LoVo (cell line): Measurements from ENCODE around the gene WDFY3.
A peak's percentile ranks its signal among the peaks of the same experiment; 100 is the strongest.
"Not testable (repeated sequence)": the region's sequence is repeated elsewhere in the genome, so short reads cannot be mapped to it uniquely, and the experiment has no call there.

Experiments used
- DNase-seq: peaks from one replicate; pipeline ENCODE4 v3.0.0-alpha.2; 2016; ENCODE audit warnings: low spot score

Gene WDFY3

DNA sequence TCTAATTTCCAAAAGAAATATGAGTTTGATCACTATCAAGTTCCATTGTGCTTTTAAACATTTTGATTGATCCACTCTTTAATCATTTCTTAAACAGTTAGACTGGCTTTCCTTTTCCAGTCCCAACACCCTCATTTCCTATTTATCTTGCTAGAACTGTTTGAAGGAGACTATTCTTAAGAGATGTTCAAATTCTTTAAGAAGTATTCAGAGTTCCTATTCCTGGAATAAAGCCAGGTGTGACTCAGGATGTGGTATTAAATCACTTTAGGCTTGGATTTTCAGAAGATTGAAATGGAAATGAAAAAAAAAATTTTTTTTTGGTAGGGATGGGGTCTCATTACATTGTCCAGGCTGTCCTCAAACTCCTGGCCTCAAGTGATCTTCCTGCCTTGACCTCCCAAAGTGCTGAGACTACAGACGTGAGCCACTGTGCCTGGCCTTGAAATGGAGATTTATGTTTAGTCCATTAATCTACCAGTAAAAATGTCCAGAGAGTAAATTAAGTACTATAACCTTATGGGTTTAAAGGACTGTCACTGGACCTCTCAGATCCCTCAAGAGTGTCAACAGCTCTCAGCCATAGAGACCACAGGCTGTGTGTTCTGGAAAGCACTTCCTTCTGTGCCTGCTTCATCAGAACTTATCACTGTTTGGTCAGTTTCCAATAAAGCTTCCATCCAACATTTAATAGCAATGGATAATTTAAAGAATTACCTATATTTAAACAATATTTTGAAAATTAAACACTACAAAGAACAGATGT, 292.8 kb downstream of the WDFY3 start:
- DNase-seq = peak; percentile 24

DNA sequence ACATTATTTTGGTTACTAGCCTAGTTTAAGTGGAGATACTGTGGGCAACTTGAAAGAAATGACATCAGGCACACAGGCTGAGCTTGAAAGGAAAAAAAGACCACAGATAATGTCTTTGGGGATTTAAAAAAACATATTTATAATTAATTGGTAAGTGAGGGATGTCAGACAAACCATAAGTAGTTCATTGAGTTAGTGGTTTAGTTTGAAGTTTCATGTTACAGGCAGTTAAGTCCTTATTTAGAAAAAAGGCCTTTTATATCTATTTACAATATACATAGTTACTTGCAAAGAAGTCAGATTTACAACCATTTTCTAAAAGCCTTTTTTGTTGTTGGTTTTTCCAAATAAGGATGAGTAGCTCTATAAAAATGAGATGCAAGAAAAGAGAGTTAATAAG, 294.3 kb downstream of the WDFY3 start:
- DNase-seq = no peak

DNA sequence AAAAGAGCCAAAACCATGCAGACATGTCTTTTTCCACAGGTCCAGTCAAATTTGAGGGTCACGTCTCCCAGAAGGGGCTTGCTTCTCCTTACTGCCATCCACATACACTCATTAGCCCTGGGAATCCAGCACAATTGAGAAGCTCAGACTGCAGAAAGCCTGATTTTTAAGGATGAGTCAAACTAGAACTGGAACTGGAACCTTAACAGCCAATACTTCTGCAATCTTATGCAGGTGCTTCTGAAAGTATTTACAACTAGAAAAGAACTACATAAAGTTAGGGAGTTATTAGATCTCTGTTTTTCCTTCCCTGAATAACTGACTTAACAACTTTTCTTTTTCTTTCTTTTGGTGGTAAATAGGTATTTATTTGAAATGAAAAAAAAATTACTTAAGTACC, 297.3 kb downstream of the WDFY3 start:
- DNase-seq = no peak

DNA sequence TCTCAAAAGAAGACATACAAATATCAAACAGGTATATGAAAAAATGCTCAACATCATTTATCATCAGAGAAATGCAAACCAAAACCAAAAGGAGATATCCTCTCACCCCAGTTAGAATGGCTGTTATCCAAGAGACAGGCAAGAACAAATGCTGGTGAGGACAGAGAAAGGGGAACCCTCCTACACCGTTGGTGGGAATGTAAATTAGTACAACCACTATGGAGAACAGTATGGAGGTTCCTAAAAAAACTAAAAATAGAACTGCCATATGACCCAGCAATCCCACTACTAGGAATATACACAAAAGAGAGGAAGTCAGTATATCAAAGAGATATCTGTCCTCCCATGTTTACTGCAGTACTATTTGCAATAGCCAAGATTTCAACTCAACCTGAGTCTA, 300.1 kb downstream of the WDFY3 start:
- no peak for DNase-seq

DNA sequence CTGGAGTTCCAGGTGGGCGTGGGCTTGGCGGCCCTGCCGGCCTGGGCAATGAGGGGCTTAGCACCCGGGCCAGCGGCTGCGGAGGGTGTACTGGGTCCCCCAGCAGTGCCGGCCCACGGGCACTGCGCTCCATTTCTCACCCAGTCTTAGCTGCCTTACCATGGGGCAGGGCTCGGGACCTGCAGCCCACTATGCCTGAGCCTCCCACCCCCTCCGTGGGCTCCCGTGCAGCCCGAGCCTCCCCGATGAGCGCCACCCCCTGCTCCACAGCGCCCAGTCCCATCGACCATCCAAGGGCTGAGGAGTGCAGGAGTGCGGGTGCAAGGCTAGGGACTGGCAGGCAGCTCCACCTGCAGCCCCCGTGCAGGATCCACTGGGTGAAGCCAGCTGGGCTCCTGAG, 301.7 kb downstream of the WDFY3 start:
- not testable (repeated sequence) for DNase-seq

DNA sequence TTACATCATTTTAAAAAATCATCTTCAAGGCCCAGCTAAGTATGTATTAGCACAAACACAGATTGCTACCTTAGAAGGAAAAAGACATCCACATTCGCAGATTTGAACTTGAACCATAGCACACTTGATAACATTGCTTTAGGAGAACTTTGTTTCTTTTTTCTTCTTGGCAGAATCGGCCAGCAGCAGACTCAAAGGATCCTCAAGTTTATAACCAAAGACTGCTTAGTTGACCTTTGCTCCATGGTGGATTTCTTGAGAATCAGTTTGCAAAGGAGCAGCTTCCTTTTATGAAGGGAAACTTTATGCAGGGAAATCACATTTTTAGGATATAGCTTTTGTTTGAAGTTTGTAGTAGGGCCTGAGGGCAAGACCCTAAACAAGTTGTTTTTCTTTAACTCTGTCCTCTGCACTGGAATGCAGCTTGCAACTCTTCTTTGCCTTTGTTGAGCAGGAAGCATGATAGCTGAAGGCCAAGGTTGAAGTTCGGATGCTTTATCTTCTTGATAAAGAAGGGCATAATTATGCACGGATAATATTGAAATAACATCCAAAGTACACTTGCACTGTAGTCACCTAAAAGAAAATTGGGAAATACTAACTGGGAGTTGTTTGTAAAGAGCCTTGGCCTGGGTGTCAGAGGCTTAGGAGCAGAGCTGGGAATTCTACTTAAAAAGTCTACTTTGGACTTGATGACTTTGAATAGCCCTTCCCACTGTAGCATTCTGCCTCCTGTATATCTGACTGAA, 305.1 kb downstream of the WDFY3 start:
- no peak for DNase-seq

DNA sequence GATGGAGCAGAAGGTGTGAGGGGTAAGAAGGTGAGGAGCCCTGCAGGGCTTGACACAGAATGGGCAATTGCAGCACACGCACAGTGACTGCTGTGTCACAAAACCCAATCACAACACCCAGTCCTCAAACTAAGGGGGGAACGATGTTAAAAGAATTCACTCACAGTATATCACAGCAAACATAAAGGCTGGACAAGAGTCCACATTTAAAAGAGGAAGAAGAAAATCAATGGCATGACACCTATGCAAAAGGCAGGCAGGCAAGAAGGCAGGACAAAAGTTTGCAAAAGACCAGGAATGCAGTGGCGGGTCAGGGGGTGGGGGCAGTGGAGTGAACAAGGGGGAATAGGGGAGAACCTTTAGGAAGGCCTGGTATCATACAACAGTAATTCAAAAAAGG, 305.9 kb downstream of the WDFY3 start:
- DNase-seq = no peak

DNA sequence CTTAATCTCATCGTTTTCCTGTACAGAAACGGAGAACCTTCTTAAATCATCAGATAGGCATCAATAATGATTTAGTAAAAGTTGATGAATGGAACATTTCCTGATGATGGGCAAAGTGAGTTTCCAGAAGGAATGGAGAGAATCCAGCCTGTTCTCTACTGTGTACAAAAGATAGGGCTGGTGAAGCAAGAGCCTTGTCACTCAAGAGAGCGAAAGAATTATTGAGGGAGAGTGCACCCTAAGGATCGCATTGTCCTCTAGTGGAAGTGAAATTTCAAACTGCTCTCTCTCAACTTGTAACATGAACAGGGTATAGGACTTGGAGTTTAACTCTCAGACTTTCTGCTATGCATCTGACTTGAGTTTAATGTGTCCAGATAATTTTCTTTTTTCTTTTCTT, 314.0 kb downstream of the WDFY3 start:
- DNase-seq = no peak

DNA sequence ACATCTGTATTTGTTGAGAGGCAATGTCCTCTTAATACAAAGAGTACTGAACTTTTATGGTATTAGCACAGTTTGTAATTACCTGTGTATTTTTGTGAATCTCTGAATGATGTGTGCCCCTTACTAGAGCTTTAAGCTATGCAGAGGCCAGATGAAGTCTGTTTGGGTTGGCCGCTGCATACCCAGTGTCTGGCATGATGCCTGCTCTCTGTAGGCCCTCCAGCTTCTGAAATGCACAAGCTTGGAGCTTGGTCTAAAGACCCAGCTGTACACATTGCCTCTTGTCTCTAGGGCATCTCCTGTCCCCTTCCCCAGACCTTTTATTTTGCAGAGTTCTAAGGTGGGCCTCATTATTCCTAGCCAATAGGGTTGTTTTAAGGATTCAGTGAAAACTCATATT, 315.0 kb downstream of the WDFY3 start:
- no peak for DNase-seq

DNA sequence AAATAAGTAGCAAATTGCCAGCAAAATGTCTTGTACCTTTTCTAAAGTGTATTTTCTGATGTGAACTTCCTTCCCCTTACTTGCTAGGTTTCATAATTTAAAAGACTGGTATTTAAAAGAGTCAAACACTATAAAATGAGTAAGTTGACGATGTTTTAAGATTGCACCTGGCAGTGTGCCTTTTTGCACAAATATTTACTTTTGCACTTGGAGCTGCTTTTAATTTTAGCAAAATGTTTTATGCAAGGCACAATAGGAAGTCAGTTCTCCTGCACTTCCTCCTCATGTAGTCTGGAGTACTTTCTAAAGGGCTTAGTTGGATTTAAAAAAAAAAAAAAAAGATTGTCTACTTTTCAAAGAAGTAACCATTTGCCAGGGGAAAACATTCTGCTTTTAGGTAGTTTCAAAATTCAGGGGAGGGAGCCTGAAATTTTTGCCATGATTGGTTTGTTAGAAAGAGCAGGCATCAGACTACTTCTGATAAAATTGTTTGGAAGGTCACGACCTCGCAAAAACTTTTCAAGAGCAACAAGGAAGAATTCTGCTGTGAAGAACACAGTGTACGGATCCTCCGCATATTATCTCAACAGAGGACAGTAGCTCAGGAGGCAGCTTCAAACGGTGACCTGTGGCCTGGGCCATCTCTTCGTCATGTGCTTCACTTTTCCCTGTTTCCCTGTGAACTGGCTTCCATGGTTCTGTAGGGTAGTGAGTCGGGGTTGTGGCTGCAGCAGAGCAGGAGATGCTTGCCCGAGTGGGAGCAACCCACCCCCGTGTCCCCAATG, 317.4 kb downstream of the WDFY3 start:
- no peak for DNase-seq

DNA sequence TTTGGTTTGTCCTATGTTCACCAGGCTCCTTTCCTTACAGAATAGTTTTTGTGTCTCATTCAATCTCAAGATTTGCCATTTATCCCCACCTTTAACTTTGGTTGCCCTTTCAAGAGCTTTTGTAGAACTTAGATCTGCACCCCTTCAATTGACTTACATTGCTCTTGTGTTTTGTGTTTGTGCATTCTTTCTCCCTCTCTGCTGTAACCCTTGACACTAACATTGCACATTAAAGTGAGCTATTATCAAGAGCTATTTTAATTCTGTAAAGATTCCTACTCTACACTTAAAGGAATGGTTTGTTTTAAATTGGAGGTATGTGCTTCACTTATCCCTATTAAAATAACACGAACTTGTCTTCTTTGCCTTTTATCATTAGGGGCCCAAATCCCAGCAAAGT, 318.3 kb downstream of the WDFY3 start:
- no peak for DNase-seq

DNA sequence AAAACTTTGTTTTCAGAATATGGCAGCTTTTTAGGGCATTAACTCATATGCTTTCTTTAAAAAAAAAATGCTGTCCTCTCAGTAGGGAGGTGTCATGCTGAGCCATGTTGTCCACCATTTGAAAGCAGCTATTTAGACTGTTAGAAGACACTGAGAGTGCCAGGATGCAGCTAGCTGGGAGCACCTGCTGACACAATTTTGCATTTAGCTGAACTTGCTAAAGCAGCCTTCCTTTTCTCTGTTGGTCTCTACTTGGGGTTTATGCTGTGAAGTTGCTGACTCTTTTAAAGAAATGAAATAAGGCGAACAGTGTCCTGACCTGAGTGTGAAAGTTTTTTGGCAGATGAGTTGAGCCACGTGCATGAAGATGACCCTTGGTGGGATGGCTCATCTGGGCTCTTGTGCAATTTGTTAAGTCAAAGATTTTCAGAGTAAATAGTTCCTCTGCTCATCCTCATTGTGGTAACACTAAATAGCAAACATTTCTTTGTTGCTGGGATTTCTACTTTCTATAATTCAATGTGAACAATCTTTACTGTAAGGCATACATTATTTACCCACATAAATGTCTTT, 319.1 kb downstream of the WDFY3 start:
- no peak for DNase-seq

DNA sequence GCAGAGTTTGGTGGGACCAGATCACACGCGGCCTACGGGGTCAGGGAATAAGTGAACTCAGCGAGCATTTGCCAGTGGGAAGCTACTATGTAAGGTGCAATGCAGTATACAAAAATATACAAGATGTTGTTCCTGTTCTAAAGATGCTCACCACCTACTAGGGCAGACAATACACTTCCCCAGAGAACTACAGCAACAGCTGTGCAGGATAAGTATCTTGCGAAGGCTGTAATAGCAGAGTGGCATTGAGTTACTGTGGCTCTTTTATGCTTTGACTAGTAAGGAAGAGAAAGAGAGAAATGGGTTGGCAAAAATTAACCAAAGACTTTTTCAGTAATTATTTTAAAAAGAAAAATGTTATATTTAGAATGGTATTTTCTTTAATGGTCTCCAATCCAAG, 322.4 kb downstream of the WDFY3 start:
- DNase-seq = no peak

DNA sequence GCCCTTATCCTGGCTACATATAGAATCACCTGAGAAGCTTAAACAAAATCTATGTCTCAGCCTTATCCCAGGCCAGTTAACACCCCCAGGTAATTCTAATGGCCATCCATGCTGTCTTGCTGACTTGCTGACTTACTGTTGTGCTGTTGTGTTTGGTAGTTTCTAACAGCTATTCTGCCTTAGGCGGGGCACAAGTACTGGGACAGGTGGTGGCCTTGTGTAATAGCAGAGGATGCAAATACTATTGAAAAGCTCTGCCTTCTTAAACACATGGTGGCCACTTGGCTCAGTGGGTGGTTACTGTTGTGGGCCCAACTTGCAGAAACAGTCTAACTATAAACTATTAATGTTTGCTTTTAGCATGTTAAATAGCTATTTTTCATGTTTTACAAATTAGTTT, 327.3 kb downstream of the WDFY3 start:
- DNase-seq = no peak

DNA sequence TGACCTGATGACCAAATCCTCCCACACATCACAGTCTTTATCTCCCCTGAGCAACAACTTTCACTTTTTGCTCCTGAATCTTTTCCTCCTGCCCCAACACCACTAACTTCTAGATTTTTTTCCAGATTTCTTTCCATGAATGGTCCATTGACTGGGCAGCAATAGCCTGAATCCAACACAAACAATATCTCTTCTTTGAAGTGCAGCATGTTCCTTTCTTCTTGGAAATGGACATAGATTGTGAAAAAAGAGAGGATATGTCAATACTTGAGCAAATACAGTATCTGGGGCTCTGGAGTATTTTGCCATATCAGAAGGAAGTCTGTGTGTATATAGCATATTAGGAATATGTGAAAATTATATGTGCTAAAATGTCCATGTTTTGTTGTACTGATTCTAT, 328.4 kb downstream of the WDFY3 start:
- no peak for DNase-seq

DNA sequence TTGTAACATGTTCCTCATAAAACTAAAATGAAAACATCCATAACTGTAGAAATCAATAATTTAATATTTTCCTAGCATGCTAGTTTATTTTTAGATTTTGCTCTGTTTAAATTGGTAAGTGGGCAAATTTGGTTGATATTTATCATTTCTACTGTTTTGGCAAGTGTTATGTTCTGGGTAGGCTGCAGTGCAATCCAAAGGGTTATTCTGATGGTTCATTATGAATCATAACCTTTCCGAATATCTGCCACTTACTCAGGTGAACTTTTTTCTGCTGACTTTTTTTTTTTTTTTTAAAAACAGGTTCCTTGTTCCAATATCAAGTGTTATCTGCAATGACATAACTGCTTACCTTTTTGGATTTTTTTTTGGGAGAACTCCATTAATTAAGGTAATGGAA, 331.5 kb downstream of the WDFY3 start:
- DNase-seq = no peak

DNA sequence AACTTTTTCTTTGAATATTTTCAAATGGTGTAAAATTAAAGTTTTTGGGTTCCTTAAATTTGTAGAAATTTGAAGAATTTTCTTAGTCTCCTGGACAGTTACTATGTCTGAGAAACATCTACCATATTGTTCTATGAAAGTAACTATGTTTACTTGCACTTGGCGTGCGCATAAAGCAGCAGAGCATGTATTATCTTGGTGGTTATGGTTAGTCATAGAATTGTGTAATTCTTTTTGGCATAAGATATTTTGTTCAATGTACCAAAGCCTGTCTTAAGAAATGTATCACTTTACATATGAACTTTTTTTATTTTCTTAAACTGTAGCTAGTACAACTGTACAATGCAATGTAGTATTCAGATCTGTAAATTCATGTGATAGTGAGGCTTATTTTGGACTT, 334.4 kb downstream of the WDFY3 start:
- no peak for DNase-seq

DNA sequence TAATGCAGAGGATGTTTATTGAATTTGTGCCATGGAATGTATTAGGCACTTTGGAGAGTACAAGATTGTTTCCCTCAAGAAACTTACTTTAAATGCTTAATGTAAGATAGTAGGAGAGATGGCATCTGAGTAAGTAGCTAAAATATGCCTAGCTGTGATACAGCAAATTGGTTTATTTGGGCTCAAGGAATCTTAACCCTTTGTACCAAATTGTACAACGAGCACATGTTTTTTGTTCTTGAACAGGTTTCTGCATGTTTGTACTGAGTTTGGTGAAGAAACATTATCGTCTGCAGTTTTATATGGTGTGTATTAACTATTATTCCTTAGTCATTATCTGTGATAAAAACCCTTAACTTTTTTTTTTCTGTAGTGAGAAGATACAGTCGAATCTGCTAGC, 334.9 kb downstream of the WDFY3 start:
- DNase-seq = no peak

DNA sequence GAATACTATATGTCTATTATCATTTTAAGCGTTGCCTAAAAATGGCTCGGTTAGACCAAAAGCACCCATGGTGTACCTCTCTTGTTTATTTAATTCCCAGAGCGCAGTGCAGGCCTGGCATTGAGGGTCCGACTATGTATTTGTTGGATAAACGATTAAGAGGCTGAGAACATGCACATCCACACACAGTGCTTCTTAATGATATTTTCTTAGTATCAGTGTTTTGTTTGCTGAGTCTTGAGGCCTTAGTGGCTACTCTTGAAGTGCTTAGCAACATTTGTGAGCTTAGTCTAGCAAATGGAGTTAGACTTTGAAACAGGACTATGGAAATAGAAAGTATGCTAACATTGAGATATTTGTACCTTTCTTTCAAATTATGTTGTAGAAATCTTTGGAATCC, 339.8 kb downstream of the WDFY3 start:
- no peak for DNase-seq

DNA sequence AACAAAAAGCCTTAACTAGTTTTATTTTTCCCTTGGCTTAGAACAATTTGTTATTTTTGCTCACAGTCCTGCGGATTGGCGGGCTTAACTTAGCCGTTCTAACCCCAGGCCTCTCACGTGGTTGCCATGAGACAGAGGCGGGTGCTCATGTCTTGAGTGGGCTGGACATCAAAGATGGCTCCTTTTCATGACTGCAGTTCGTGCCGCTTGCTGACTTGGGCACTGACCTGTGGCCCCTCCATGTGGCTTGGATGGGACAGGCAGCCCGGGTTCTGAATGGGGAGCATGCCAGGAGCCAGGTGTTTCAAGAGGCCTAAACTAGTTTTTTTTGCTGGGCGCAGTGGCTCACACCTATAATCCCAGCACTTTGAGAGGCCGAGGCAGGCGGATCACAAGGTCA, 342.8 kb downstream of the WDFY3 start:
- DNase-seq = no peak

DNA sequence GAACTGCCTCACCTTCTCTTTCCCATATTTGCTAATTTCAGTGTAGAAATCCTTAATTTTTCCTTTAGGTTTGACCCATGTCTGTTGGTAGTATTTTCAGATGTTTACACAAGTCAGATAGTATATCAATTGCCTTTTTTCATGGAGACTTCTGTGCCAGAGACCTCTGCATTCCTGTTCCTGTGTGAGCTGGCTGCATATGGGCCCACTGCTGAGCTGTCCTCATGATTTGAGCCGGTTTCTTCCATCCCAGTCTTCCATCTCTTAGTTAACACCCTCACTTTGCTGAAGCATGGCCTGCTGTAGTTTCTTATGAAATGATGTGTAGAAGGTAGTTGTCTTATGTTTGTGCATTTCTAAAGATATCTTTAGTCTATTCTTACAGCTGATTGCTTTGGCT, 343.5 kb downstream of the WDFY3 start:
- DNase-seq = no peak
